GM12873 (cell line): ENCODE measurements around the gene KRTAP10-1.

ENCODE experiments used
- TF ChIP-seq, protein P1 (sequence below): IDR thresholded peaks from 2 replicates; pipeline ENCODE4 v1.5.1; 2012; ENCODE audit warnings: low read depth, mild to moderate bottlenecking, moderate library complexity, low read length, control low read depth; ENCODE audit not compliant: insufficient read depth; ENCODE audit errors: missing control alignments

The KRTAP10-1 gene

DNA sequence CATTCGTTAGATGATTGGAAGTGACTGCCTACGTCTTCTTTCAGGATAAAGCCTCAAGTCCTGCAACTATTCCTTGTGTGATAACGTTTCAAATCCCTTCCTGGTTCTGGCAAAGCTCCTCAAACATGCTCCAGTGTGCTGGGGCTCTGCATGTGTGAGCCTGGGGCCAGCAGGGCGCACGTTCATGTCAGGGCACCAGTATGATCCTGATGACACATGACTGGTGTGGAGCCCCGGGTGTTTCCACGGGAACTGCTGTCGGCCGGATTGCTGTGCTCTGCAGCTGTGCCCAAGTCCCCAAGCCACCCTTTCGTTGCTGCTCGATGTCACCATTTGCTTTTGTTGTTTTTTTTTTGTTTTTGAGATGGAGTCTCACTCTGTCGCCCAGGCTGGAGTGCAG is 21.3 kb downstream of the KRTAP10-1 start:
- TF ChIP-seq, protein P1, sequence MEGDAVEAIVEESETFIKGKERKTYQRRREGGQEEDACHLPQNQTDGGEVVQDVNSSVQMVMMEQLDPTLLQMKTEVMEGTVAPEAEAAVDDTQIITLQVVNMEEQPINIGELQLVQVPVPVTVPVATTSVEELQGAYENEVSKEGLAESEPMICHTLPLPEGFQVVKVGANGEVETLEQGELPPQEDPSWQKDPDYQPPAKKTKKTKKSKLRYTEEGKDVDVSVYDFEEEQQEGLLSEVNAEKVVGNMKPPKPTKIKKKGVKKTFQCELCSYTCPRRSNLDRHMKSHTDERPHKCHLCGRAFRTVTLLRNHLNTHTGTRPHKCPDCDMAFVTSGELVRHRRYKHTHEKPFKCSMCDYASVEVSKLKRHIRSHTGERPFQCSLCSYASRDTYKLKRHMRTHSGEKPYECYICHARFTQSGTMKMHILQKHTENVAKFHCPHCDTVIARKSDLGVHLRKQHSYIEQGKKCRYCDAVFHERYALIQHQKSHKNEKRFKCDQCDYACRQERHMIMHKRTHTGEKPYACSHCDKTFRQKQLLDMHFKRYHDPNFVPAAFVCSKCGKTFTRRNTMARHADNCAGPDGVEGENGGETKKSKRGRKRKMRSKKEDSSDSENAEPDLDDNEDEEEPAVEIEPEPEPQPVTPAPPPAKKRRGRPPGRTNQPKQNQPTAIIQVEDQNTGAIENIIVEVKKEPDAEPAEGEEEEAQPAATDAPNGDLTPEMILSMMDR, result no peak

DNA sequence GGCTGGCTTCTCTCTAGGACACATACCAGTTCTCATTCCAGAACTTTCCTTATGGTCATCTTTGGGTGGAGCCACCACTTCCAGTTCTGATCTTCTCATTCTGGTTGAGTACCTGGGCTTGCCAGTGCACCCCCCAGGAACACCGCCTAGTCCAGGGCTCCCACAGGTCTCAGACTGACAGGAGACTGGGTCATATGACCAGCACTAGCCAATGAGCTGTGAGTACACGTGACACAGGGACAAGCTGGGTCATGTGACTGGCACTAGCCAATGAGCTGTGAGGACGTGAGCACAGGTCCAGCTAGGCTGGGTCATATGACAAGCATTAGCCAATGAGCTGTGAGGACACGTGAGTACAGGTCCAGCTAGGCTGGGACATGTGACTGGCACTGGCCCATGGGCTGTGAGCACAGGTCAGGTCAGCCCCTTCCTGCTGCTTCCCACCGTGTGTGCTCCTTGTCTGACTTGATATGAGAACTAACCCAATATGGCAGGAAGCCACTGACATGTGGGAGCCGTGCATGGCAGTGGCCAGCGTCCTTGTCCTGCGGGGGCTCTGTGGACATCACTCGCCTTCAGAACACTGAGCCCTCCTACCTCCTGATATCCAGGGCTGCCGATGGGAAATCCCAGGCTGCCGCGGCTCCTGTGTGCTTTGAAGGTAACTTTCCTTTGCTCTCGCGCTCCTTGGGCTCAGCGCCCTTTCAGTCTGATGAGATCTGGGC is 22.7 kb downstream of the KRTAP10-1 start:
- TF ChIP-seq, protein P1, result no peak

DNA sequence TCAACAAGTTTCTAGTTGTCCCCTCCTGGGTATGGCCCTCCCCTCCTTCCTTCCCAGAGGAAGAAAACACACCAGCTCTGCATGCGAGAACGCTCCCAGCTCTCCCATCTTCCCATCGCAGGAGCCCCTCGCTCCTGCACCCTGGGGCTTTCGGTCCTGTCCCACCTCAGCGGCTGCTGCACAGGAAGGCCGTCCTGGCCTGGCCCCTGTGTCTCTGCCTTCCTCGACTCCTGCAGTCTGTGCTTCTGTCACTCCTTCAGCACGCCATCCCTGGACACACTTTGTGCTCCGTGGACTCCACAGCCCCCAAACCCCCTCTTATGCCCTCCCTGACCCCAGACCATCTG is 23.2 kb downstream of the KRTAP10-1 start:
- TF ChIP-seq, protein P1, result no peak

DNA sequence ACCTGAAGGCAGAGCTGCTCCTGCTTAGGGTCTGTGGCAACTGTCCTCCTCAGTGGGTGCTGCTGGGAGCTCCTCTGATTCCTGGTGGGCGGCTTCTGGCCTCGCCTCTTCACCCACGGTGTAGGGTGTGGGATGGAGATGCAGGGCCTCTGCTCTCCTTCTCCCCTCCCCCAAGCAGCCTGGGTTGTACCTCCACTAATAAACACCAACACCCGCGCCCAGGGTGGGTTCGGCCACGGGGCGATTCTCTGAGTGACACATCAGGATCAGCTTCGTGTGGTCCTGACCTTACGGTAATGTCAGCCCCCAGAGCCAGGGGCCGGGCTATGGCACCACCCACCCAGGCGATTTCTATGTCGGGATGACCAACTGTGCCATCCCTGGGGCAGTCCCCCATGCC is 23.7 kb downstream of the KRTAP10-1 start:
- TF ChIP-seq, protein P1, result no peak

DNA sequence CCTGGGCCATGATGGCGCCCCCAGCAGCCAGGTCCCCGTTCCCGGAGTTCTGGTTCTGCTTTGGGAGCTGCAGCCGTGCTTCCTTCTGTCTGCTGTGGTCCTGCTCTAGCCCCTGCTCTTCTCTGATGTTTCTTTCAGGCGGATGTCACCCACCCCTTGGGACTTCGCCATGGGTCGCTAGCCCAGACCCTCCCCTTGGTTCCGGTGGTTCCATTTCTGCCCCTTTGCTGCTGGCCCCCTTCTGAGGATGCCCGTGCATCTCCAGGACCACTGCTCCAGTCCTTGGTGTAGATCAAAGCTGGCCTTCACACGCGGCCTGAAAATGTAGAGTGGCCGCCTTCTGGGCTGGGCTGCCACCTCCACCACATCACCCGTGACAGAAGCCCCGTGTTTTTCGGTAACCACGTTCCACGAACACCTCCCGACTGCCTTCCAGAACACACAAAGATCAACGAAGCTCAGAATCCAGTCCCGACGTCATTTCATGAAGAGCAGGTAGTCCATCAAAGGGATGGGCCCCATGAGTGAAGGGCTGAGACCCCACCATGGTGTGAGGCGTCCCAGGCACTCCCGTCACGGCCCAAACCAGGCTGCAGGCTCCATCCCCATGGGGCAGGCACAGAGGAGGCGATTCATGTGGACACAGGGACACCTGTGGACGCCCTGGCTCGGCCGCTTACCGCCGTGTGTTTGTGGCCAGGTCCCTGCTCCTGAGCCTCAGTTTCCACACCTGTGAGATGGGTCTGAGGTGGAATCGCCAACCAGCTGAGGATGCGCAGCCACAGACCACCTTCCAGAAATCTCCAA is 24.4 kb downstream of the KRTAP10-1 start:
- TF ChIP-seq, protein P1, result no peak

DNA sequence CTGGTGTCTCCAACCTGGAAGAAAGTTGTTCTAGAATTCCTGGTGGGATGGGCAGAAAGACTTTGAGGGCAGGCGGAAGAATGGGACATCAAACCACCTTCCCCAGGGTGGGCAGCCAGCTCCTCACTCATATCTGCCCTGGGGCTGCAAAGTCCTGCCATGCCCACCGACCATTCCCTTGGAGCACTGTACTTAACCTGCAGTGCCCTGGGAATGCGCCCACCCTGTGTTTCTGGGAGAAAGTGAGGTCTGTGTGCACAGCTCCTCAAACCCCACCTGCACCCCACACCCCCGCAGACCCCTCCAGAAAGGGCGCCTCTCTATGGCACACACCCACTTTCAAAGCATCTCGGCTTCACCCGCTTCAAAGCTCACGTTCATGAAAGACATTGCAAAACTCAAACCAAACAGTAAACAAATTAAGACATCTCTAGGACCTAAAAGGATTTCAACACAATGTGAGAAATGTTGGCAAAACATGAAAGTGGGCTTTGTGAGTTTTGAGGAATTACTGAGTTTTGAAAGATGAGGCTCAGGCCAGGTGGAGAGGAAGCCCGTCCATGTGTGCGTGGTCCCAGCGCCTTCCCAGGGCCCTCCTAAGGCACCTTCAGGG is 25.1 kb downstream of the KRTAP10-1 start:
- TF ChIP-seq, protein P1, result no peak

DNA sequence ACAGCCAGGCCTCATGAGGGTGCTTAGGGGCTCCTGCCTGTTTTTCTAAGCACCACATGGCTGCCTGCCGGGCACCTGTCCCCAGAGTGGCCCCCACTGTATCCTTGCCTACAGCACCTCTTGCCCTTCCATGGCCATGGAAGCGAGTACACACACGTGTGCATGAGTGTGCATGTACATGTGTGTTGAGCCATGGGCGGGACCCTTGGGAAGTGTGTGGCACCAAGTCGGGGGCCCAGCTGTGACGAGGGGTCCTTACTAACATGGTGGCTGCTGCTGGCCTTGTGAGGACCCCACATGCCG is 25.8 kb downstream of the KRTAP10-1 start:
- TF ChIP-seq, protein P1, result no peak
